ENCODE measurements around the gene TNS1. TPM values are rescaled to one million over a fixed set of nuclear protein-coding genes. Genes with fewer than 3 reads are reported as not detected.
A peak's percentile ranks its signal among the peaks of the same experiment; 100 is the strongest.

Gene TNS1
- total RNA-seq, 1 experiment from 2014 or later = 3.4 TPM

DNA sequence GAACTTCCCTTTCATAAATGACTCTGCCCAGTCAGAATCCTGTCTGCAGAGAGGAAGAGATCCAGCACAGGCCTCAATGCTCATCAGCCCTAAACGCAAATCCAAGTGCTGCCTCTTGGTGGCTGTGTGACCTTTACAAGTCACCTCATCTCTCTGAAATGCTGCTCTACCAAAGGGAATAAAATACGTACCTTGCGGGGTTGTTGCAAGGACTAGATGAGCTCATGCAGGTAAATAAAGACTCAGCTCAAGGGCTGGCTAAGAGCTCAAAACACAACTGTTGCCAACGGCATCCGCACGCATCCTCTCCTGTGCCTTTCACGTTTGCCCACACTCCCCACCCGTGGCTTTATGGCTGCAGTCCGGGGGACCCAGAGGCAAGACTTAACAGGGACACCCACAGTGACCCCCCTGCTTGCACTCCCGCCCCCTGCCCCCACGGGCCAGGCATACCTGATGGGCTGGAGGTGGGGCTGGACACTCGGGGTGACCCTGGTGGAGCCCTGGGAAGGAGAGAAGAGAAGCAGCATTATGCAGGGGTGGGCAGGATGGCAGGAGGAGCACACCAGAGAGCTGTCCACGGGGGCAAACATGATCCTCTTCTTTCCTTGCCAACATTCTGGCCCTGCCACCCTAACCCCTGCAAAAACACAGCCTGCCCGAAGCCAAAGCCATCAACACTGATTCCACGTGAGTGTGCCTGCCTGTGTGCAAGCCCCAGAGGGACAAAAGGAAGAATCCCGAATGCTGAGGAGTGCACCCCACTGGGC is 102.6 kb downstream of the TNS1 start:
- Histone ChIP-seq H3K23me2 (ENCODE audit: insufficient read length, low read depth, low read length, poor library complexity, severe bottlenecking) (no peaks in the 10 kb centered on the region), H3K56ac (ENCODE audit: insufficient read length, low read depth, low read length) (no peak overlapping the region), H3T11ph (ENCODE audit: low read length) (no peak overlapping the region), H4K20me1 (ENCODE audit: control insufficient read depth, insufficient read depth, insufficient read length) (no peaks in the 10 kb centered on the region), H4K5ac (ENCODE audit: insufficient read length, low read depth, low read length) (no peak overlapping the region), H3K4ac (ENCODE audit: low read depth, low read length) (no peak overlapping the region), H2BK12ac (ENCODE audit: insufficient read length, low read depth, low read length) (no peak overlapping the region), H3K14ac (ENCODE audit: insufficient read depth, low read length) (no peak overlapping the region), H4K8ac (replicated peaks; ENCODE audit: insufficient read length, low read depth, low read length) (no peak overlapping the region), H2BK120ac (ENCODE audit: low read depth, low read length, poor library complexity, severe bottlenecking) (no peak overlapping the region), H3K4me1 (ENCODE audit: insufficient read depth, low read length) (no peaks in the 10 kb centered on the region), H3K9me3 (ENCODE audit: control insufficient read depth, low read depth, low read length) (no peaks in the 10 kb centered on the region), H2AFZ (ENCODE audit: low read length) (no peak overlapping the region), H2BK15ac (ENCODE audit: low read depth, low read length) (no peak overlapping the region), H2BK5ac (ENCODE audit: insufficient read length, low read length) (no peak overlapping the region), H3K79me2 (ENCODE audit: insufficient read depth, low read length) (no peaks in the 10 kb centered on the region), H3K18ac (ENCODE audit: insufficient read length, low read depth, low read length) (no peak overlapping the region), H3K4me2 (ENCODE audit: insufficient read depth, insufficient read length, low read length) (no peak overlapping the region), H3K9ac (ENCODE audit: extremely low read depth, insufficient read length, low read length) (no peak overlapping the region), H3K27ac (ENCODE audit: insufficient read length, low read depth, low read length) (no peak overlapping the region), H3K27me3 (ENCODE audit: insufficient read depth, low read length) (no peaks in the 10 kb centered on the region), H2BK20ac (ENCODE audit: low read depth, low read length, poor library complexity, severe bottlenecking) (no peak overlapping the region), H3K23ac (ENCODE audit: insufficient read length, low read depth, low read length) (no peak overlapping the region), H2AK5ac (ENCODE audit: insufficient read length, low read length) (no peak overlapping the region), H4K91ac (ENCODE audit: insufficient read length, low read depth, low read length) (no peak overlapping the region), H3K79me1 (ENCODE audit: insufficient read depth, low read depth, low read length, poor library complexity, severe bottlenecking) (no peaks in the 10 kb centered on the region)
- no peak for DNase-seq
- no peaks in the 10 kb centered on the region for H3K9me3 Mint-ChIP-seq
- no peaks in the 10 kb centered on the region for H3K27me3 Mint-ChIP-seq (ENCODE audit: low read depth)
- no CpG with 5 or more reads among the region's 16 CpGs for WGBS (ENCODE audit: extremely low coverage, insufficient read length, low lambda C conversion rate)
- TF ChIP-seq, protein P1, sequence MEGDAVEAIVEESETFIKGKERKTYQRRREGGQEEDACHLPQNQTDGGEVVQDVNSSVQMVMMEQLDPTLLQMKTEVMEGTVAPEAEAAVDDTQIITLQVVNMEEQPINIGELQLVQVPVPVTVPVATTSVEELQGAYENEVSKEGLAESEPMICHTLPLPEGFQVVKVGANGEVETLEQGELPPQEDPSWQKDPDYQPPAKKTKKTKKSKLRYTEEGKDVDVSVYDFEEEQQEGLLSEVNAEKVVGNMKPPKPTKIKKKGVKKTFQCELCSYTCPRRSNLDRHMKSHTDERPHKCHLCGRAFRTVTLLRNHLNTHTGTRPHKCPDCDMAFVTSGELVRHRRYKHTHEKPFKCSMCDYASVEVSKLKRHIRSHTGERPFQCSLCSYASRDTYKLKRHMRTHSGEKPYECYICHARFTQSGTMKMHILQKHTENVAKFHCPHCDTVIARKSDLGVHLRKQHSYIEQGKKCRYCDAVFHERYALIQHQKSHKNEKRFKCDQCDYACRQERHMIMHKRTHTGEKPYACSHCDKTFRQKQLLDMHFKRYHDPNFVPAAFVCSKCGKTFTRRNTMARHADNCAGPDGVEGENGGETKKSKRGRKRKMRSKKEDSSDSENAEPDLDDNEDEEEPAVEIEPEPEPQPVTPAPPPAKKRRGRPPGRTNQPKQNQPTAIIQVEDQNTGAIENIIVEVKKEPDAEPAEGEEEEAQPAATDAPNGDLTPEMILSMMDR (conservative IDR thresholded peaks at IDR 0.05) = no peak
- peaks cover 12 to 34% of the 10 kb centered on the region in 2 experiments for H3K4me1 Mint-ChIP-seq
- no peak overlapping the region for H3K4me3 Mint-ChIP-seq
- H3K36me3 Mint-ChIP-seq (ENCODE audit: insufficient read depth in 1 of 3, low read depth in 3 of 3) = no peaks in the 10 kb centered on the region; a peak in 1 of 7 replicates
- peak overlapping the region in 1 of 3 experiments; percentile 94; a peak in 2 of 7 replicates for H3K27ac Mint-ChIP-seq
